Esophagus squamous epithelium (tissue), 4 donors: ENCODE data around the gene SLC50A1.

Experiments used
- POLR2A ChIP-seq, 4 donors: fragments of 450-650 bp; IDR thresholded peaks; one replicate each; pipeline ENCODE4 v1.6.1; 2017; ENCODE audit warnings: antibody characterized with exemption in 4 of 4, mild to moderate bottlenecking in 4 of 4, moderate library complexity in 3 of 4
- TF ChIP-seq, protein P1 (sequence below), 6 experiments: fragments of 450-650 bp in 4 of 6; fragments of 200-600 bp in 2 of 6; sonication (generic) in 2 of 6; IDR thresholded peaks; one replicate each; pipeline ENCODE4 v1.5.1; 2016 to 2019; ENCODE audit warnings: antibody characterized with exemption in 6 of 6, mild to moderate bottlenecking in 4 of 6, moderate library complexity in 4 of 6

DNA sequence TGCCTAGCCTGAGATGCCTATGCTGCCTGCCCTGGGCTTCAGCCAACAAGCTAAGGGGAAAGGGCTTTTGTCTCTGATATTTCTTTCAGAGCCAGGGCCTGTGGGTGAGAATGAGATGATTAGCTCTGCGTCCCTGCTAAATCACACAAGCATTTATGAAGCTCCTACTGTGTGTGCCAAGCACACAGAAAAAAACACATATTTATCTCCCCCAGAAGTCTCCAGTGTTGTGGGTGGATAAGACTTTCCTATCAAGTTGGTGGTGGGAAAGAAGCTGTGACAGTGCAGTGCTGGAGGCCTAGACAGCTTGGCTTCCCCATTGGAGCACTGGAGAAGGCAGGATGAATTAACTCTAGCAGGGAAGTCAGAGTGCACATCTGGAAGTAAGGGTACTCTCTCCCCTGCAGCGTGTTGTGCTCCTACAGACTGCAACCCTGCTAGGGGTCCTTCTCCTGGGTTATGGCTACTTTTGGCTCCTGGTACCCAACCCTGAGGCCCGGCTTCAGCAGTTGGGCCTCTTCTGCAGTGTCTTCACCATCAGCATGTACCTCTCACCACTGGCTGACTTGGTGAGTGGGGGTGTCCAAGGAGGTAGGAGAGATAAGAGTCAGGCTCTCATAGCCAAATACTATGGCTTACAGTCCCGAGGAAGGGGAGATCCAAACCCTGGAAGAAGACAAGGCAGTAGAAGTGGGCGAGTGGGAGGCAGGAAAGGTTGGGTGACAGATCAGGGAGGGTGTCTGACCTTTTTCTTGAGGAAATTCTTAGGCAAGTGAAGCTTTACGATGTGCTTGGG is 1.7 kb downstream of the SLC50A1 start:
- no peak for TF ChIP-seq POLR2A (IDR thresholded peaks at IDR 0.05)
- TF ChIP-seq, protein P1, sequence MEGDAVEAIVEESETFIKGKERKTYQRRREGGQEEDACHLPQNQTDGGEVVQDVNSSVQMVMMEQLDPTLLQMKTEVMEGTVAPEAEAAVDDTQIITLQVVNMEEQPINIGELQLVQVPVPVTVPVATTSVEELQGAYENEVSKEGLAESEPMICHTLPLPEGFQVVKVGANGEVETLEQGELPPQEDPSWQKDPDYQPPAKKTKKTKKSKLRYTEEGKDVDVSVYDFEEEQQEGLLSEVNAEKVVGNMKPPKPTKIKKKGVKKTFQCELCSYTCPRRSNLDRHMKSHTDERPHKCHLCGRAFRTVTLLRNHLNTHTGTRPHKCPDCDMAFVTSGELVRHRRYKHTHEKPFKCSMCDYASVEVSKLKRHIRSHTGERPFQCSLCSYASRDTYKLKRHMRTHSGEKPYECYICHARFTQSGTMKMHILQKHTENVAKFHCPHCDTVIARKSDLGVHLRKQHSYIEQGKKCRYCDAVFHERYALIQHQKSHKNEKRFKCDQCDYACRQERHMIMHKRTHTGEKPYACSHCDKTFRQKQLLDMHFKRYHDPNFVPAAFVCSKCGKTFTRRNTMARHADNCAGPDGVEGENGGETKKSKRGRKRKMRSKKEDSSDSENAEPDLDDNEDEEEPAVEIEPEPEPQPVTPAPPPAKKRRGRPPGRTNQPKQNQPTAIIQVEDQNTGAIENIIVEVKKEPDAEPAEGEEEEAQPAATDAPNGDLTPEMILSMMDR (IDR thresholded peaks at IDR 0.05) = no peak
